Kidney (tissue), 14 donors: ENCODE results near the gene SORBS2. TPM values are rescaled to one million over a fixed set of nuclear protein-coding genes. Genes with fewer than 3 reads are reported as not detected.

Experiments used
- DNase-seq, 5 donors: peaks; one replicate each; pipeline ENCODE4 v3.0.0-alpha.2; 2013 to 2020
- FAIRE-seq: peaks from 2 replicates; lab custom pipeline; 2012; peaks lifted over from hg19 to GRCh38; lab: Jason Lieb, UNC
- H3K27ac ChIP-seq, 2 donors: one replicate each; pipeline ENCODE4 v1.7.0; 2013; ENCODE audit warnings: low read depth in 2 of 2, low read length in 2 of 2, inconsistent platforms in 1 of 2
- H3K27me3 ChIP-seq: one replicate; pipeline ENCODE4 v1.7.1; 2013; ENCODE audit warnings: low read length, inconsistent platforms; ENCODE audit not compliant: control insufficient read depth, insufficient read depth
- H3K36me3 ChIP-seq, 3 donors: one replicate each; pipeline versions ENCODE4 v1.7.0 to v1.7.1; 2013; ENCODE audit warnings: low read length in 3 of 3, control low read depth in 1 of 3, inconsistent platforms in 1 of 3; ENCODE audit not compliant: insufficient read depth in 3 of 3, control insufficient read depth in 2 of 3
- H3K4me1 ChIP-seq, 3 donors: one replicate each; pipeline versions ENCODE4 v1.7.0 to v1.7.1; 2013; ENCODE audit warnings: low read length in 3 of 3, inconsistent platforms in 1 of 3, low read depth in 1 of 3; ENCODE audit not compliant: control insufficient read depth in 2 of 3, insufficient read depth in 2 of 3
- H3K4me3 ChIP-seq, 3 donors: one replicate each; pipeline versions ENCODE4 v1.7.0 to v1.8.1; 2013; ENCODE audit warnings: low read length in 3 of 3, control low read depth in 1 of 3, inconsistent platforms in 1 of 3
- H3K9ac ChIP-seq, 3 donors: one replicate each; pipeline versions ENCODE4 v1.7.0 to v1.7.1; 2013; ENCODE audit warnings: low read length in 3 of 3, control low read depth in 1 of 3, inconsistent platforms in 1 of 3
- H3K9me3 ChIP-seq, 3 donors: one replicate each; pipeline versions ENCODE4 v1.7.0 to v1.7.1; 2013; ENCODE audit warnings: low read length in 3 of 3, control low read depth in 1 of 3, inconsistent platforms in 1 of 3; ENCODE audit not compliant: control insufficient read depth in 2 of 3, insufficient read depth in 1 of 3
- intact Hi-C: fragments of 100-400 bp; cut with DNase I; formaldehyde crosslinking; loops from one replicate; pipeline ENCODE4 v1.11.1; 2022
- polyA plus RNA-seq: library from polyadenylated mRNA; stranded (reverse); fragments of 350-450 nt; fragmentation: Illumina TruSeq; extraction: RNeasy Lipid Tissue Mini Kit (QIAGEN cat#74804); gene quantifications from one replicate; pipeline ENCODE4 v1.2.3, GENCODE V29; 2014; ENCODE audit warnings: low read depth, low replicate concordance; ENCODE audit not compliant: insufficient read depth
- total RNA-seq: library from RNA; stranded (reverse); fragmentation: NEBNext Ultra II Directional; extraction: Animal tissue kit (Norgen Biotek cat#: 25700); gene quantifications from one replicate; pipeline ENCODE4 v1.2.1, GENCODE V29; 2021
- TF ChIP-seq, protein P1 (sequence below): IDR thresholded peaks from 3 replicates; pipeline ENCODE4 v1.5.1; 2012; ENCODE audit warnings: mild to moderate bottlenecking, moderate library complexity, borderline replicate concordance; ENCODE audit not compliant: insufficient read depth; ENCODE audit errors: extremely low read depth
- donor health status: control.
- donor health status: control.
- donor health status: control.
- donor health status: control.
- donor health status: control.
- donor health status: DM: yes; HTN: yes; CAD: no.
- donor health status: Normal renal cell carcinoma (clear cell type).

SORBS2 gene
- total and polyA plus RNA-seq, 2 donors from 2014 or later, result 26.0 to 127 TPM

DNA sequence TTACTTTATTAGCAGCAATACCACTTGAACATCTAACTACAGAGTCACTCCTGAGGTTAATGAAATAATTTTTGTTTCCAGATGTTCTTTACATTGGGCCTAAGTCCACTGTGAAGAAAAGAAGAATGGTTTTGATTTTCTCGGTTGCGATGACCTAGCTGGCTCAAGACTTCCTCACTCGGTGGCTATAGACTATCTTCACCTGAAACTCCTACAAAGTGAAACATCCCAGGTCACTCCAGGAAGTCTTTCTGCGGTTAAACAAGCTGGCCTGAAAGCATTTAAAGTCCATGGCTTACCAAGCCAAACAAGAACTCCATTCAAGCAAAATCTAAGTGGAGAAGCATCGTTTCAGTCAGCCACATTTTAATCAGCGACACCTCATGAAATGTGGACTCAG is 13.7 kb upstream of the SORBS2 start:
- DNase-seq (no peak), FAIRE-seq (no peak)
- Histone ChIP-seq H3K36me3 (no peaks in the 10 kb centered on the region), H3K9ac (no peak overlapping the region), H3K9me3 (peaks cover 0 to 6% (median 0%) of the 10 kb centered on the region in 3 donors), H3K27me3 (no peaks in the 10 kb centered on the region), H3K4me1 (peaks cover 0 to 2% (median 0%) of the 10 kb centered on the region in 3 donors), H3K4me3 (no peak overlapping the region), H3K27ac (no peak overlapping the region)
- intact Hi-C loops, result no loop called here
- TF ChIP-seq, protein P1, sequence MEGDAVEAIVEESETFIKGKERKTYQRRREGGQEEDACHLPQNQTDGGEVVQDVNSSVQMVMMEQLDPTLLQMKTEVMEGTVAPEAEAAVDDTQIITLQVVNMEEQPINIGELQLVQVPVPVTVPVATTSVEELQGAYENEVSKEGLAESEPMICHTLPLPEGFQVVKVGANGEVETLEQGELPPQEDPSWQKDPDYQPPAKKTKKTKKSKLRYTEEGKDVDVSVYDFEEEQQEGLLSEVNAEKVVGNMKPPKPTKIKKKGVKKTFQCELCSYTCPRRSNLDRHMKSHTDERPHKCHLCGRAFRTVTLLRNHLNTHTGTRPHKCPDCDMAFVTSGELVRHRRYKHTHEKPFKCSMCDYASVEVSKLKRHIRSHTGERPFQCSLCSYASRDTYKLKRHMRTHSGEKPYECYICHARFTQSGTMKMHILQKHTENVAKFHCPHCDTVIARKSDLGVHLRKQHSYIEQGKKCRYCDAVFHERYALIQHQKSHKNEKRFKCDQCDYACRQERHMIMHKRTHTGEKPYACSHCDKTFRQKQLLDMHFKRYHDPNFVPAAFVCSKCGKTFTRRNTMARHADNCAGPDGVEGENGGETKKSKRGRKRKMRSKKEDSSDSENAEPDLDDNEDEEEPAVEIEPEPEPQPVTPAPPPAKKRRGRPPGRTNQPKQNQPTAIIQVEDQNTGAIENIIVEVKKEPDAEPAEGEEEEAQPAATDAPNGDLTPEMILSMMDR, result no peak

DNA sequence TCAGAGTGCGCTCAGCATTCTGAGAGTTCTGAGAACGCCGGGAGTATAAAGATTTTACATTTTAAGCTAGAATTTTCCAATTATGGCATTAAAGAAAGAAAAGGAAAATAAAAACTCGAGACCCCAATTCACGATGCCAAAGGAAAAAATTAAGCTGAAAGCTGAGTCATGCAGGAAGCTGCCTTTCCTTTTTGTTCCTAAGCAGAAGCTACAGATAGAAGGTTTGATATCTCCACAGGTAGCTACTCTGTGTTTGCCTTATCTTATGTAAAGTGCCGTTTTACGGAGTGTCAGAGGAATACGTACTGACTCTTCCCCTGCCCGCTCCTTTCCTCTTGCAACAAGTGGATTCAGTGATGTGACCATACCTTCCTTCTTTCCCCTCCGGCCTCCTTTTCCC is 10.8 kb upstream of the SORBS2 start:
- no peak overlapping the region for H3K4me3 ChIP-seq
- TF ChIP-seq, protein P1, result no peak
- peaks cover 0 to 5% (median 0%) of the 10 kb centered on the region in 3 donors for H3K9me3 ChIP-seq
- H3K27ac ChIP-seq, result no peak overlapping the region
- H3K9ac ChIP-seq, result no peak overlapping the region
- H3K36me3 ChIP-seq, result no peaks in the 10 kb centered on the region
- FAIRE-seq (no peak), DNase-seq (no peak)
- peaks cover 0 to 2% (median 0%) of the 10 kb centered on the region in 3 donors for H3K4me1 ChIP-seq
- intact Hi-C loops, result no loop called here
- H3K27me3 ChIP-seq, result no peaks in the 10 kb centered on the region

DNA sequence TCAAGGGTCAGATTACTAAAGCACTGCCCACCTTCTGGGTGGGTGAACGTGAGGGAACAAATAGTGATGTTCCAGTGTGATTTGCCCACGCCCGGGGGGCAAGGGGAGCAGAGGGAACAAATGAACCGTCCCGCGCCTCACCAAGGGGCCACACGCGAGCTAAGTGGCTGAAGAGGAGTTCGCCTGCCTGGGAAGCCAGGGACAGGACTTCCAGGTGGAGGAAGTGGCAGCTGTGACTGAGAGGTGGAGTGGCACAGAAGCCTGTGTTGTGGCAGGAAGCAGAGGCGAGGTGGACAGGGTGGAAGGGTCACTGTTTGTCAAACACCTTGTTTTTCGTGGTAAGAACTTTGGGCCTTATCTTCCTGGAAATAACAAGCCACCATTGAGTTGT is 9.0 kb upstream of the SORBS2 start:
- DNase-seq (no peak), FAIRE-seq (no peak)
- intact Hi-C loops, result no loop called here
- Histone ChIP-seq H3K27me3 (no peaks in the 10 kb centered on the region), H3K9ac (peak overlapping the region in 1 of 3 donors; percentile 41), H3K4me1 (peaks cover 0 to 2% (median 0%) of the 10 kb centered on the region in 3 donors), H3K36me3 (no peaks in the 10 kb centered on the region), H3K27ac (no peak overlapping the region), H3K4me3 (peak overlapping the region in 1 of 3 donors; percentile 46), H3K9me3 (no peaks in the 10 kb centered on the region)
- TF ChIP-seq, protein P1, result no peak
